GM08714 (cell line): Measurements from ENCODE around the gene PLIN1.

Source experiments
- H3K4me3 ChIP-seq: fragments of 200-500 bp; sonication (Bioruptor generic); 2 replicates; pipeline ENCODE4 v1.5.1; 2014; ENCODE audit warnings: mild to moderate bottlenecking, low read length, inconsistent platforms
- ZNF274 ChIP-seq: IDR thresholded peaks from 2 replicates; pipeline ENCODE4 v1.6.1; 2012; ENCODE audit warnings: mild to moderate bottlenecking, low read depth, low read length

Gene PLIN1

GRCh38 chr15:89679212-89679611, at the start of gene PLIN1:
Gene PLIN1, minus strand, starts transcription at chr15:89679367. Its CDS starts 1,878 bp downstream, at chr15:89677489.
- no peak for TF ChIP-seq ZNF274
- H3K4me3 ChIP-seq, result no peak within 1 kb of the TSS

- no peak overlapping the region for H3K4me3 ChIP-seq
Measured at GRCh38 chr15:89728254-89728653, 49.1 kb upstream of the PLIN1 start.

GRCh38 chr15:89725064-89725463, 45.9 kb upstream of the PLIN1 start:
- TF ChIP-seq ZNF274, result no peak
- no peak overlapping the region for H3K4me3 ChIP-seq

More at GRCh38 chr15:89728254-89728653, 49.1 kb upstream of the PLIN1 start:
- TF ChIP-seq ZNF274, result no peak

- no peak for TF ChIP-seq ZNF274
- H3K4me3 ChIP-seq, result no peak overlapping the region
Measured at GRCh38 chr15:89724621-89725020, 45.5 kb upstream of the PLIN1 start.

GRCh38 chr15:89723031-89723430, 43.9 kb upstream of the PLIN1 start:
- H3K4me3 ChIP-seq, result no peak overlapping the region
- TF ChIP-seq ZNF274, result no peak

GRCh38 chr15:89714775-89715174, 35.6 kb upstream of the PLIN1 start:
- H3K4me3 ChIP-seq, result no peak overlapping the region
- no peak for TF ChIP-seq ZNF274

GRCh38 chr15:89707577-89707976, 28.4 kb upstream of the PLIN1 start:
- H3K4me3 ChIP-seq, result no peak overlapping the region
- no peak for TF ChIP-seq ZNF274

- TF ChIP-seq ZNF274, result no peak
- H3K4me3 ChIP-seq, result no peak overlapping the region
Measured at GRCh38 chr15:89704411-89704810, 25.2 kb upstream of the PLIN1 start.

- H3K4me3 ChIP-seq, result no peak overlapping the region
- no peak for TF ChIP-seq ZNF274
Measured at GRCh38 chr15:89695198-89695597, 16.0 kb upstream of the PLIN1 start.

GRCh38 chr15:89693696-89694095, 14.5 kb upstream of the PLIN1 start:
- H3K4me3 ChIP-seq, result no peak overlapping the region
- no peak for TF ChIP-seq ZNF274

- no peak overlapping the region for H3K4me3 ChIP-seq
- no peak for TF ChIP-seq ZNF274
Measured at GRCh38 chr15:89693091-89693490, 13.9 kb upstream of the PLIN1 start.

- no peak for TF ChIP-seq ZNF274
- H3K4me3 ChIP-seq, result peak within 1 kb of the TSS; percentile 74
Measured at GRCh38 chr15:89690276-89691218, 11.4 kb upstream of the PLIN1 start, which contains the start of the genes PEX11A and WDR93. Gene PEX11A, minus strand, starts transcription at chr15:89690754. Its CDS starts 122 bp downstream, at chr15:89690632. Gene WDR93, plus strand, starts transcription at chr15:89690811. Its CDS starts 10,936 bp downstream, at chr15:89701747.

GRCh38 chr15:89689930-89690275, 10.7 kb upstream of the PLIN1 start:
- peak overlapping the region; percentile 74 for H3K4me3 ChIP-seq

GRCh38 chr15:89686522-89686921, 7.4 kb upstream of the PLIN1 start:
- no peak overlapping the region for H3K4me3 ChIP-seq
- no peak for TF ChIP-seq ZNF274

- H3K4me3 ChIP-seq, result no peak overlapping the region
- TF ChIP-seq ZNF274, result no peak
Measured at GRCh38 chr15:89685995-89686394, 6.8 kb upstream of the PLIN1 start.
